Osteoblast (primary cell): ENCODE results near the gene TIGD2. TPM values are rescaled to one million over a fixed set of nuclear protein-coding genes. Genes with fewer than 3 reads are reported as not detected.

Experiments used
- DNase-seq: peaks from one replicate; pipeline ENCODE4 v3.0.0; 2011; ENCODE audit warnings: low spot score, mixed read lengths; ENCODE audit not compliant: insufficient read length; ENCODE audit errors: missing footprints
- H2AFZ ChIP-seq: 2 replicates; pipeline ENCODE4 v1.6.0; 2011; ENCODE audit warnings: mild to moderate bottlenecking, low read length
- H3K27ac ChIP-seq: 2 replicates; pipeline ENCODE4 v1.5.1; 2011; ENCODE audit warnings: mild to moderate bottlenecking, low read depth, low read length, moderate library complexity
- H3K27me3 ChIP-seq: 2 replicates; pipeline ENCODE4 v1.6.0; 2012; ENCODE audit warnings: mild to moderate bottlenecking, control low read depth, inconsistent platforms, low read length, moderate library complexity; ENCODE audit not compliant: insufficient read depth
- H3K36me3 ChIP-seq: 2 replicates; pipeline ENCODE4 v1.5.1; 2011; ENCODE audit warnings: mild to moderate bottlenecking, low read length, control low read depth, moderate library complexity; ENCODE audit not compliant: insufficient read depth
- H3K4me1 ChIP-seq: 2 replicates; pipeline ENCODE4 v1.5.1; 2011; ENCODE audit warnings: mild to moderate bottlenecking, low read length, control low read depth, moderate library complexity; ENCODE audit not compliant: insufficient read depth
- H3K4me2 ChIP-seq: 2 replicates; pipeline ENCODE4 v1.6.0; 2011; ENCODE audit warnings: mild to moderate bottlenecking, low read length; ENCODE audit not compliant: insufficient read depth
- H3K4me3 ChIP-seq: fragments of 200-600 bp; sonication (generic); 3 replicates; pipeline ENCODE4 v1.5.1; 2012; ENCODE audit warnings: mild to moderate bottlenecking, low read length, inconsistent platforms; ENCODE audit not compliant: insufficient read depth
- H3K79me2 ChIP-seq: 2 replicates; pipeline ENCODE4 v1.6.0; 2012; ENCODE audit warnings: mild to moderate bottlenecking, low read length, control low read depth, inconsistent platforms; ENCODE audit not compliant: insufficient read depth
- H3K9me3 ChIP-seq: 2 replicates; pipeline ENCODE4 v1.5.1; 2011; ENCODE audit warnings: low read depth, low read length, control low read depth
- H4K20me1 ChIP-seq: 2 replicates; pipeline ENCODE4 v1.6.0; 2012; ENCODE audit warnings: mild to moderate bottlenecking, low read length, control low read depth; ENCODE audit not compliant: insufficient read depth
- CTCF ChIP-seq: IDR thresholded peaks from 2 replicates; pipeline ENCODE4 v1.5.1; 2011; ENCODE audit warnings: mild to moderate bottlenecking, low read depth, low read length, moderate library complexity; ENCODE audit errors: extremely low read depth
- total RNA-seq: library from RNA; depleted of rRNA; stranded (reverse); fragments of >200 nt; gene quantifications from 2 replicates; pipeline ENCODE4 v1.2.3, GENCODE V29; 2012

The TIGD2 gene
- total RNA-seq, 1 donor, result 18.1 TPM

GRCh38 chr4:89123451-89123851 lies 12.1 kb downstream of the TIGD2 start:
- no peak for TF ChIP-seq CTCF
- H4K20me1 ChIP-seq, result no peaks in the 10 kb centered on the region
- H3K36me3 ChIP-seq, result no peaks in the 10 kb centered on the region
- H3K4me2 ChIP-seq, result no peak overlapping the region
- H3K4me1 ChIP-seq, result peaks cover 9% of the 10 kb centered on the region
- DNase-seq, result no peak
- H2AFZ ChIP-seq, result no peak overlapping the region
- H3K79me2 ChIP-seq, result no peaks in the 10 kb centered on the region
- H3K27me3 ChIP-seq, result no peaks in the 10 kb centered on the region
- H3K4me3 ChIP-seq, result no peak overlapping the region
- no peaks in the 10 kb centered on the region for H3K9me3 ChIP-seq
- no peak overlapping the region for H3K27ac ChIP-seq

GRCh38 chr4:89125901-89126782 lies 14.8 kb downstream of the TIGD2 start:
- H2AFZ ChIP-seq, result no peak overlapping the region
- H3K4me2 ChIP-seq, result no peak overlapping the region
- H3K27me3 ChIP-seq, result no peaks in the 10 kb centered on the region
- no peaks in the 10 kb centered on the region for H3K36me3 ChIP-seq
- no peak for DNase-seq
- H3K79me2 ChIP-seq, result no peaks in the 10 kb centered on the region
- H3K9me3 ChIP-seq, result no peaks in the 10 kb centered on the region
- peaks cover 17% of the 10 kb centered on the region for H3K4me1 ChIP-seq
- no peaks in the 10 kb centered on the region for H4K20me1 ChIP-seq
- TF ChIP-seq CTCF, result no peak
- H3K27ac ChIP-seq, result no peak overlapping the region
- no peak overlapping the region for H3K4me3 ChIP-seq

GRCh38 chr4:89129080-89129640 lies 17.8 kb downstream of the TIGD2 start:
- DNase-seq, result no peak
- Histone ChIP-seq H3K9me3 (no peaks in the 10 kb centered on the region), H3K27ac (no peak overlapping the region), H3K4me2 (peak overlapping the region; percentile 35), H4K20me1 (no peaks in the 10 kb centered on the region), H3K79me2 (no peaks in the 10 kb centered on the region), H2AFZ (no peak overlapping the region), H3K4me1 (peaks cover 17% of the 10 kb centered on the region), H3K27me3 (no peaks in the 10 kb centered on the region), H3K4me3 (peak overlapping the region; percentile 13), H3K36me3 (no peaks in the 10 kb centered on the region)
- TF ChIP-seq CTCF, result no peak

- no peak for TF ChIP-seq CTCF
- H3K27me3 ChIP-seq, result no peaks in the 10 kb centered on the region
- H3K36me3 ChIP-seq, result no peaks in the 10 kb centered on the region
- peak overlapping the region; percentile 55 for H3K27ac ChIP-seq
- H3K4me2 ChIP-seq, result peak overlapping the region; percentile 51
- no peaks in the 10 kb centered on the region for H4K20me1 ChIP-seq
- no peaks in the 10 kb centered on the region for H3K79me2 ChIP-seq
- no peak overlapping the region for H3K4me3 ChIP-seq
- no peaks in the 10 kb centered on the region for H3K9me3 ChIP-seq
- H3K4me1 ChIP-seq, result peaks cover 9% of the 10 kb centered on the region
- H2AFZ ChIP-seq, result peak overlapping the region; percentile 77
- DNase-seq, result no peak
These were observed 23.5 kb downstream of the TIGD2 start for GRCh38 chr4:89134775-89135319.
